Mesothelial cell of epicardium (in vitro differentiated cells): ENCODE measurements around the gene CD163. TPM values are rescaled to one million over a fixed set of nuclear protein-coding genes. Genes with fewer than 3 reads are reported as not detected.

Experiments
- DNase-seq, 2 experiments: peaks; one replicate each; pipeline ENCODE4 v3.0.0; 2021; ENCODE audit warnings: low spot score in 2 of 2; ENCODE audit not compliant: unreplicated experiment in 2 of 2
- H3K27ac Mint-ChIP-seq: 2 replicates; pipeline ENCODE4 v1.8.0; 2021; ENCODE audit warnings: mixed read lengths
- H3K27me3 Mint-ChIP-seq: 2 replicates; pipeline ENCODE4 v1.8.0; 2021; ENCODE audit warnings: low read depth, mixed read lengths
- H3K36me3 Mint-ChIP-seq: 2 replicates; pipeline ENCODE4 v1.8.0; 2021; ENCODE audit warnings: mixed read lengths
- H3K4me1 Mint-ChIP-seq: 2 replicates; pipeline ENCODE4 v1.8.0; 2021; ENCODE audit warnings: mixed read lengths
- H3K4me3 Mint-ChIP-seq: 2 replicates; pipeline ENCODE4 v1.8.0; 2021; ENCODE audit warnings: mild to moderate bottlenecking, moderate library complexity, mixed read lengths
- H3K9me3 Mint-ChIP-seq: 2 replicates; pipeline ENCODE4 v1.8.0; 2021; ENCODE audit warnings: mixed read lengths
- total RNA-seq: library from RNA; stranded (reverse); gene quantifications from 3 replicates; pipeline ENCODE4 v1.2.1, GENCODE V29; 2021
- TF ChIP-seq, protein P1 (sequence below): fragments of 200-600 bp; sonication (generic); IDR thresholded peaks from one replicate; pipeline ENCODE4 v1.5.0; 2021; ENCODE audit warnings: antibody characterized with exemption; ENCODE audit not compliant: unreplicated experiment

CD163 gene
- total RNA-seq, 1 donor from 2014 or later = 0.36 TPM

- Mint-ChIP-seq H3K4me3 (no peak overlapping the region), H3K36me3 (no peaks in the 10 kb centered on the region), H3K27ac (no peak overlapping the region), H3K9me3 (peaks cover under 1% of the 10 kb centered on the region), H3K27me3 (peaks cover 3% of the 10 kb centered on the region), H3K4me1 (peaks cover 12% of the 10 kb centered on the region)
- TF ChIP-seq, protein P1, sequence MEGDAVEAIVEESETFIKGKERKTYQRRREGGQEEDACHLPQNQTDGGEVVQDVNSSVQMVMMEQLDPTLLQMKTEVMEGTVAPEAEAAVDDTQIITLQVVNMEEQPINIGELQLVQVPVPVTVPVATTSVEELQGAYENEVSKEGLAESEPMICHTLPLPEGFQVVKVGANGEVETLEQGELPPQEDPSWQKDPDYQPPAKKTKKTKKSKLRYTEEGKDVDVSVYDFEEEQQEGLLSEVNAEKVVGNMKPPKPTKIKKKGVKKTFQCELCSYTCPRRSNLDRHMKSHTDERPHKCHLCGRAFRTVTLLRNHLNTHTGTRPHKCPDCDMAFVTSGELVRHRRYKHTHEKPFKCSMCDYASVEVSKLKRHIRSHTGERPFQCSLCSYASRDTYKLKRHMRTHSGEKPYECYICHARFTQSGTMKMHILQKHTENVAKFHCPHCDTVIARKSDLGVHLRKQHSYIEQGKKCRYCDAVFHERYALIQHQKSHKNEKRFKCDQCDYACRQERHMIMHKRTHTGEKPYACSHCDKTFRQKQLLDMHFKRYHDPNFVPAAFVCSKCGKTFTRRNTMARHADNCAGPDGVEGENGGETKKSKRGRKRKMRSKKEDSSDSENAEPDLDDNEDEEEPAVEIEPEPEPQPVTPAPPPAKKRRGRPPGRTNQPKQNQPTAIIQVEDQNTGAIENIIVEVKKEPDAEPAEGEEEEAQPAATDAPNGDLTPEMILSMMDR = no peak
- no peak for DNase-seq
Observed at GRCh38 chr12:7502612-7503011, 965 bp downstream of the CD163 start.

GRCh38 chr12:7501031-7501588, 2.5 kb downstream of the CD163 start:
- Mint-ChIP-seq H3K4me1 (peaks cover 16% of the 10 kb centered on the region), H3K36me3 (no peaks in the 10 kb centered on the region), H3K4me3 (no peak overlapping the region), H3K9me3 (no peaks in the 10 kb centered on the region), H3K27ac (no peak overlapping the region), H3K27me3 (peaks cover 3% of the 10 kb centered on the region)
- DNase-seq = no peak
- TF ChIP-seq, protein P1 = no peak

DNA sequence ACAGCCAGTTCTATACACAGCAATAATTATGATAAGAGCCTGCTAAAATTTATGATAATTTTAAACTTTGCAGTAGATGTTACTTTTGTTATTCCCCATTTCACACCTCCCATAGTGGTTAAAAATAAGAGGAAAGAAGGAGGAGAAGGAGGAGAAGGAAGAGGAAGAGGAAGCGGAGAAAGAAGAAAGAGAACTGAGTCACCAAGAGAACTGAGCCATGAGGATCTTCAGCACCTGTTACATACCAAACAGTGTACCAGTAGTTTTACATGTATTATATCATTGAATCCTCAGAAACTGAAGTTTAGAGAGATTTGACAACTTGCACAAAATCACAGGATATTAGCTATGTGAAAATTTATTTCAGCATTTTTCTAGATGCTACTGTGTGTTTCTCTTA, 3.9 kb downstream of the CD163 start:
- TF ChIP-seq, protein P1 = no peak
- no peak for DNase-seq
- Mint-ChIP-seq H3K4me3 (no peak overlapping the region), H3K27ac (no peak overlapping the region), H3K36me3 (no peaks in the 10 kb centered on the region), H3K9me3 (peaks cover 7% of the 10 kb centered on the region), H3K27me3 (peaks cover 3% of the 10 kb centered on the region), H3K4me1 (peaks cover 16% of the 10 kb centered on the region)

DNA sequence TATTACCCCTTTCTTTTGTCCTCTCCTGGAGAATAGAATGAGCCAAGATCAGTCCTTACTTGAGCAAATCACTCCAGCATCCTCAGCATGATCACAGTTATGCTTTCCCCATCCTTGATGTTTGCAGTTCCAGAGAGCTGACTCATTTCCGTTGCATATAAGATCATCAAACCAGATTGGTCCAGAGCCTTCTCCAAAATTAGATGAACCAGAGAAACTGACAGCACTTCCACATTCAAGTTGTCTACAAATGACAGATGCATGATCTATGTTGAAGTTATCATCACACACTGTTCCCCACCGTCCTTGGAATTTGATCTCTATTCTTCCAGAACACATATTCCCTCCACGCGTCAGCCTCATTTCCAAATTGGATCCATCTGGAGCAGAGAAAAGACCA, 4.8 kb downstream of the CD163 start:
- Mint-ChIP-seq H3K9me3 (peaks cover 7% of the 10 kb centered on the region), H3K27ac (no peak overlapping the region), H3K36me3 (no peaks in the 10 kb centered on the region), H3K4me1 (peaks cover 16% of the 10 kb centered on the region), H3K4me3 (no peak overlapping the region), H3K27me3 (peaks cover 3% of the 10 kb centered on the region)
- TF ChIP-seq, protein P1 = no peak
- DNase-seq = no peak

DNA sequence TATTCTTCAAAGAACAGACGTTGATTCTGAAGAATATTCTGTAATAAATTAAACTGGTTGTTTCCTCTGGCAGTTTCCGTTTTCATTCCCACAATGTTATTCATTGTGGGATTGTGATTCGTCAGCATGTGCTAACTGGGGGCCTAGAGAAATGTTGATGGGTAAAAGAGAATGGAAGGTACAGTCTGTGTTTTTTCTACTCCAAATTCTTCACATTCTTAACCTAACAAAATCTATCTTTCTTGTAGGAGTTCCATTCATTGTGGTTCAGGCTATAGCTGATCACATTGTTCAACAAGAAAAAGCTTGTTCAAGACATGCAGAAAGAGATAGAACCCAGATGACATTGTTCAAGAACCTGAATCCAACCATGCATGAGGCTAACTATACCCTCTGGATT, 5.9 kb downstream of the CD163 start:
- no peaks in the 10 kb centered on the region for H3K36me3 Mint-ChIP-seq
- TF ChIP-seq, protein P1 = no peak
- H3K4me1 Mint-ChIP-seq = peaks cover 16% of the 10 kb centered on the region
- no peak overlapping the region for H3K4me3 Mint-ChIP-seq
- DNase-seq = no peak
- no peak overlapping the region for H3K27ac Mint-ChIP-seq
- peaks cover 7% of the 10 kb centered on the region for H3K9me3 Mint-ChIP-seq
- peaks cover 1% of the 10 kb centered on the region for H3K27me3 Mint-ChIP-seq

DNA sequence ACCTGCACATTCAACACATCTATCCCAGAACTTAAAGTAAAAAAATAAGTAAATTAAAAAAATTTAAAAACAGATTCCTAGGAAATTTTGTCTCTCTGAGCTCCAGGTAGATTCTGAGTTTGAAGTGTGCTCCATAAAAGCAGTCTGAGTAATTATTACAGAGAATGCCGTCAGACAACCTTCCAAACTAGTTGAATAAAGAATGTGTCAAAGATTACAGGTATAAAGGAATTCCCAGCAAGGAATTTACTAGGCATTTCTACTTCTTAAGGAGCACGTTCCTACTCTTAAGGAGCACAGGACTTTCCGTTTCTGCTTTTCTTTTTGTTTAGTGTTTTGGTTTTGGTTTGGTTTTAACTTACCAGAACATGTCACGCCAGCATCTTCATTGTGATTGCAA, 7.1 kb downstream of the CD163 start:
- H3K36me3 Mint-ChIP-seq = no peaks in the 10 kb centered on the region
- H3K4me3 Mint-ChIP-seq = no peak overlapping the region
- DNase-seq = no peak
- peaks cover 11% of the 10 kb centered on the region for H3K27me3 Mint-ChIP-seq
- TF ChIP-seq, protein P1 = no peak
- H3K9me3 Mint-ChIP-seq = peaks cover 7% of the 10 kb centered on the region
- peaks cover 16% of the 10 kb centered on the region for H3K4me1 Mint-ChIP-seq
- H3K27ac Mint-ChIP-seq = no peak overlapping the region
